Upper lobe of right lung (tissue), 1 donor: Measurements from ENCODE around the gene SLC39A2. TPM values are rescaled to one million over a fixed set of nuclear protein-coding genes. Genes with fewer than 3 reads are reported as not detected.

ENCODE experiments used
- ATAC-seq: fragments of 200-7000 bp; cut with Tn5 transposase; one replicate; pipeline ENCODE4 v1.9.1; 2020; ENCODE audit warnings: mild to moderate bottlenecking, moderate library complexity
- DNase-seq: peaks from one replicate; pipeline ENCODE4 v3.0.0-alpha.2; 2020
- H3K27ac ChIP-seq: fragments of 200-600 bp; one replicate; pipeline ENCODE4 v1.8.0; 2022
- H3K27me3 ChIP-seq: fragments of 200-600 bp; one replicate; pipeline ENCODE4 v1.8.0; 2022; ENCODE audit warnings: mild to moderate bottlenecking
- H3K36me3 ChIP-seq: fragments of 200-600 bp; one replicate; pipeline ENCODE4 v1.8.0; 2022
- H3K4me1 ChIP-seq: fragments of 200-600 bp; one replicate; pipeline ENCODE4 v1.8.0; 2022
- H3K4me3 ChIP-seq: fragments of 200-600 bp; one replicate; pipeline ENCODE4 v1.8.0; 2022; ENCODE audit warnings: mild to moderate bottlenecking
- H3K9me3 ChIP-seq: fragments of 200-600 bp; one replicate; pipeline ENCODE4 v1.8.0; 2022
- intact Hi-C: fragments of 100-400 bp; cut with DNase I; formaldehyde crosslinking; loops from one replicate; pipeline ENCODE4 v1.11.0; 2022
- total RNA-seq: library from RNA; stranded (reverse); fragmentation: NEBNext Ultra II Directional; extraction: Animal tissue kit (Norgen Biotek cat#: 25700); gene quantifications from one replicate; pipeline ENCODE4 v1.2.1, GENCODE V29; 2021
- TF ChIP-seq, protein P1 (sequence below): fragments of 200-600 bp; IDR thresholded peaks from one replicate; pipeline ENCODE4 v1.8.0; 2022; ENCODE audit warnings: antibody characterized with exemption
- donor health status: DM: no; HTN: yes; CAD: no; lungs with severe emphysema.

SLC39A2 gene
- total RNA-seq, 1 donor from 2014 or later, result not detected

DNA sequence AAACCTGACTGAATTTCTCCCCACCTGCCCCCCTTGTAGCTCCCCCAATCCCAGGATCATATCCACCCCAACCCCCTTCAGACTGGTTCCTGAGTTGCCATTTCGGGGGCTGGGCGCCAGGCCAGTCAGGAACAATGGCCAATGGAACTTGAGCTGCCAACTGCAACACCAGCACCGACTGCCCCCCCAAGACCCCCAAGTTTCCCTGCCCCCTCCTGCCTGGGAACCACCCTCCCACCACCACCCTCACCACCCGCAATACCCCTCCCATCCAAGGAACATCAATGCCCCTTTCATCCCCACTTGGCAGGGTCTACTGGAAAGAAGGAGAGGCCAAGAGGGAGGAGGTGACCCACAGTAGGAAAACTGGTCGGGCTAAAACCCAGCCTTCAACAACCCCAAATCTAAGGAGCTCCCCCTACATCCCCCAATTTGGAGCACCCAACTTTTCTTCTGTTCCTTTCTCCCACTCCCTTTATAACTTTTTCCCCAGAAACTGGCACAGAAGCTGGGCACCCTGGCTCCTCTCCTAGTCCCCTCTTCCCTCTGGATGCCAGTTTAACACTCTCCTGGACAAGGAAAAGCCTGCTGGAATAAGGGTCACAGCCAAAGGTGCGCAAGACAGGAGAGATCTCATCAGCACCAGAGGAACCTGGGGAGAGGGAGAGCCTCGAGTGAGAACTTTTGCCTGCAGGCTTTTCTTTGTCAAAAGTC, 27.3 kb downstream of the SLC39A2 start:
- H3K27me3 ChIP-seq, result no peaks in the 10 kb centered on the region
- H3K4me1 ChIP-seq, result peaks cover 15% of the 10 kb centered on the region
- H3K9me3 ChIP-seq, result no peaks in the 10 kb centered on the region
- DNase-seq, result no peak
- H3K4me3 ChIP-seq, result no peak overlapping the region
- peak overlapping the region; percentile 88 for H3K27ac ChIP-seq
- intact Hi-C loops, result no loop called here
- no peak for ATAC-seq
- peaks cover 6% of the 10 kb centered on the region for H3K36me3 ChIP-seq
- TF ChIP-seq, protein P1, sequence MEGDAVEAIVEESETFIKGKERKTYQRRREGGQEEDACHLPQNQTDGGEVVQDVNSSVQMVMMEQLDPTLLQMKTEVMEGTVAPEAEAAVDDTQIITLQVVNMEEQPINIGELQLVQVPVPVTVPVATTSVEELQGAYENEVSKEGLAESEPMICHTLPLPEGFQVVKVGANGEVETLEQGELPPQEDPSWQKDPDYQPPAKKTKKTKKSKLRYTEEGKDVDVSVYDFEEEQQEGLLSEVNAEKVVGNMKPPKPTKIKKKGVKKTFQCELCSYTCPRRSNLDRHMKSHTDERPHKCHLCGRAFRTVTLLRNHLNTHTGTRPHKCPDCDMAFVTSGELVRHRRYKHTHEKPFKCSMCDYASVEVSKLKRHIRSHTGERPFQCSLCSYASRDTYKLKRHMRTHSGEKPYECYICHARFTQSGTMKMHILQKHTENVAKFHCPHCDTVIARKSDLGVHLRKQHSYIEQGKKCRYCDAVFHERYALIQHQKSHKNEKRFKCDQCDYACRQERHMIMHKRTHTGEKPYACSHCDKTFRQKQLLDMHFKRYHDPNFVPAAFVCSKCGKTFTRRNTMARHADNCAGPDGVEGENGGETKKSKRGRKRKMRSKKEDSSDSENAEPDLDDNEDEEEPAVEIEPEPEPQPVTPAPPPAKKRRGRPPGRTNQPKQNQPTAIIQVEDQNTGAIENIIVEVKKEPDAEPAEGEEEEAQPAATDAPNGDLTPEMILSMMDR, result no peak

DNA sequence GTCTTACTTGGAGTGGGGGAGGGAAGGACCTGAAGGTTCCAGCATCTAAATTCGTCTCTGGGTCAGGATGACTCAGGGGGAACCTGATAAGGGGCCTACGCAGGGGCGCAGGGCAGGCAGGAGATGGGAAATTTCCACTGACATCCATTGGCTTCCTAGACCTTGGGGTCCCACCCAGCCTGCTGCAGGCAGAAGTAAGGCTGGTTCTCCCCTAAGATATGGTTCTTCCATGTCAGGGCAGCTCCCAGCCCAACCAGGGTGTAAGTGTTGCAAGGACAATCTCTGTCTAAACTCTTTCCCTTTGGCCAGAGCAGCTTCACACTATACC, 27.9 kb downstream of the SLC39A2 start:
- Histone ChIP-seq H3K27ac (peak overlapping the region; percentile 88), H3K36me3 (peaks cover under 1% of the 10 kb centered on the region), H3K4me1 (peaks cover 15% of the 10 kb centered on the region), H3K4me3 (no peak overlapping the region), H3K27me3 (no peaks in the 10 kb centered on the region), H3K9me3 (no peaks in the 10 kb centered on the region)
- ATAC-seq, result no peak
- TF ChIP-seq, protein P1, result no peak
- no peak for DNase-seq
- intact Hi-C loops, result no loop called here

DNA sequence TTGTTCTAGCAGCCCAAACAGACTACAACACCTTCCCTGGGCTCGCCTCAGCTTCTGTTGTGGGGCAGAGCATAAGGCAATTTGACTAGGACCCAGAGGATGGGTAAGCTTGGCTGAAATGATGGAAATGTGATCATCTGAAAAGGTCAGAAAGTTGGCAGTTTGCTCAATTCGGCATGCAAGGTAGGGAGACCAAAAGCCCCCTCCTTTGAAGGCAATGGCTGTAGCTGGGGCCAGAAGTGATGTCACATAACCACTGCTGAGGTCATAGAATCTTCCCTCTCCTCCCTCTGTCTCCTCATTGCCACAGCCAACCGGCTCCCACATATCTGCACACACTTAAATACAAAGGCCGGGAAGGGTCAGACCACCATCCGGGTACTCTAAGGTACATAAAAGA, 30.8 kb downstream of the SLC39A2 start, which contains the start of gene TPPP2:
Gene TPPP2 (plus strand): TSS at position 301 of the 400 bp plus-strand sequence. CDS start 365 bp downstream, outside the sequence.
- intact Hi-C loops, result no loop called here

DNA sequence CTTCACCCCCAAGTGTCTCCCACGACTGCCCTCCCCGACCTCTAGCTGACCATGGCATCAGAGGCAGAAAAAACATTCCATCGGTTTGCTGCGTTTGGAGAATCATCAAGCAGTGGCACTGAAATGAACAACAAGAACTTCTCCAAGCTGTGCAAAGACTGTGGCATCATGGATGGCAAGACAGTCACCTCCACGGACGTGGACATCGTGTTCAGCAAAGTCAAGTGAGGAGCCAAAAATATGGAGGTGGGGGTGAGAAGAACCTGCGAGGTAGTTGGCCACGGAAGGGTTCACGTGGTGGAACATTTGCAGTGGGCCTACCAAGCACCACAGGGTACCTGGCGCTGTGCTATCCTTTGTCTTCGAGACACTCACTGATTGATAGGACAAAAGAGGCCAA, 31.4 kb downstream of the SLC39A2 start:
- DNase-seq (no peak), ATAC-seq (no peak)
- no peaks in the 10 kb centered on the region for H3K9me3 ChIP-seq
- H3K27ac ChIP-seq, result no peak overlapping the region
- H3K4me1 ChIP-seq, result peaks cover 5% of the 10 kb centered on the region
- intact Hi-C loops, result no loop called here
- H3K4me3 ChIP-seq, result no peak overlapping the region
- H3K36me3 ChIP-seq, result no peaks in the 10 kb centered on the region
- TF ChIP-seq, protein P1, result no peak
- no peaks in the 10 kb centered on the region for H3K27me3 ChIP-seq

More for the DNA sequence above, 30.8 kb downstream of the SLC39A2 start, which contains the start of gene TPPP2:
- Histone ChIP-seq H3K27me3 (no peaks in the 10 kb centered on the region), H3K4me1 (peaks cover 5% of the 10 kb centered on the region), H3K27ac (no peak within 1 kb of the TSS), H3K36me3 (no peaks in the 10 kb centered on the region), H3K4me3 (no peak within 1 kb of the TSS), H3K9me3 (no peaks in the 10 kb centered on the region)
- TF ChIP-seq, protein P1, result no peak
- DNase-seq (no peak), ATAC-seq (no peak)

DNA sequence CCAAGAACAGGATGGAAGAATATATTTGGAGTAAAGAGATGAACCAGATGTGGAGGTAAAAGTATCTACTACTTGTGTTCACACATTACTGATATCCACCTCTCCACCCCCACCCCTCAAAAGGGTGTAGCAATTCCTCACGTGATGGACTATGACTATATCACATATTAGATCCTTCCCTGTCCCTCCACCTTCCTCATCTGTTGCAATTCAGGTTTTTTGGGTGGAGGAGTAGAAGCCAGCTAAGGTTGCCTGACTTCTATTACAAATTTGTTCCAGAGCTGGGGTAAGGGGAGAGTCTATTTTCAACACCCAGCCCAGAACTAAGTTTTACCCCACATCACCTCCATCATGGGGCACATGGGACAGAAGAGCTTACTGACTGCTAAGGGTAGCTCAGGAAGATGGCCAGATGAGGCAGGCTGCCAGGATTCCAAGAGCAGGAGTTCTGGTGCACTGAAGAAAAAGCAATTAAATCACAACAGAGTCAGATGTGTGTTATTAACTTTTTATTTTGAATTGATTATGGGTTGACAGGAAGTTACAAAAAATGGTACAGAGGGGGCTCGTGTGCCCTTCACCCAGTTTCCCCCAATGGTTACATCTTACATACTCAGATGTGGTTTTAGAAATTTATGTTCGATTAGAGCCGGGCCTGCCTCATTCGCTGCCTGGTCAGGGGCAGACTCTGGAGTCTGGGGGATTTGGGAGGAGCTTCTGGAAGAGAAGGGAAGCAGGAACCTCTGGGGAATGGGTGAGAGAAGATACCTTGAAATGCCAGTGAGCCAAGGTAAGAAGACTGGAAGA, 33.4 kb downstream of the SLC39A2 start:
- Histone ChIP-seq H3K9me3 (no peaks in the 10 kb centered on the region), H3K4me3 (no peak overlapping the region), H3K4me1 (no peaks in the 10 kb centered on the region), H3K27me3 (no peaks in the 10 kb centered on the region), H3K27ac (no peak overlapping the region), H3K36me3 (no peaks in the 10 kb centered on the region)
- DNase-seq, result no peak
- TF ChIP-seq, protein P1, result no peak
- no peak for ATAC-seq
- intact Hi-C loops, result no loop called here
